BLaER1 treated with 17β-estradiol and CSF1 and Interleukin-3, amounts not matched to agents 10 nM and 100 nM (cell line): ENCODE data around the gene WHAMM.

Experiments
- H3K27ac ChIP-seq, 11 experiments: shearing (Covaris generic); formaldehyde crosslinking; 2 replicates each; pipeline ENCODE4 v1.8.1; 2022
- H3K27me3 ChIP-seq, 11 experiments: shearing (Covaris generic); formaldehyde crosslinking; 2 replicates each; pipeline ENCODE4 v1.8.1; 2022
- H3K36me3 ChIP-seq, 11 experiments: shearing (Covaris generic); formaldehyde crosslinking; 2 replicates each; pipeline ENCODE4 v1.8.1; 2022
- H3K4me1 ChIP-seq, 10 experiments: shearing (Covaris generic); formaldehyde crosslinking; 2 replicates each; pipeline ENCODE4 v1.8.1; 2022
- H3K4me2 ChIP-seq, 11 experiments: shearing (Covaris generic); formaldehyde crosslinking; 2 replicates each; pipeline ENCODE4 v1.8.1; 2022
- H3K4me3 ChIP-seq, 10 experiments: shearing (Covaris generic); formaldehyde crosslinking; 2 replicates each; pipeline ENCODE4 v1.8.1; 2022
- H3K9ac ChIP-seq, 11 experiments: shearing (Covaris generic); formaldehyde crosslinking; 2 replicates each; pipeline ENCODE4 v1.8.1; 2022
- H3K9me3 ChIP-seq, 11 experiments: shearing (Covaris generic); formaldehyde crosslinking; replicated peaks in 1 of 11; 2 replicates each; pipeline ENCODE4 v1.8.1; 2022
- H4K20me1 ChIP-seq, 11 experiments: shearing (Covaris generic); formaldehyde crosslinking; 2 replicates each; pipeline ENCODE4 v1.8.1; 2022
- Cebpa-rat ChIP-seq, 11 experiments: shearing (Covaris generic); IDR thresholded peaks; 2 replicates each; pipeline ENCODE4 v1.8.1; 2022

Gene WHAMM

GRCh38 chr15:82849556-82850512 lies 40.4 kb downstream of the WHAMM start:
- Histone ChIP-seq H4K20me1 (no peaks in the 10 kb centered on the region; a peak in 1 of 22 replicates), H3K4me2 (peak overlapping the region; percentile 40 to 74 (median 66)), H3K9ac (peak overlapping the region in 8 of 11 experiments; percentile 9 to 57 (median 26); a peak in 10 of 22 replicates), H3K4me3 (no peak overlapping the region; a peak in 1 of 20 replicates), H3K9me3 (0 out of 22 replicates have a peak, but pooled peaks cover 0 to 3% (median 0%) of the 10 kb centered on the region in 11 experiments), H3K36me3 (no peaks in the 10 kb centered on the region), H3K4me1 (peaks cover 45 to 100% (median 76%) of the 10 kb centered on the region in 10 experiments), H3K27me3 (no peaks in the 10 kb centered on the region), H3K27ac (peak overlapping the region in 10 of 11 experiments; percentile 24 to 57 (median 44); a peak in 17 of 22 replicates)
- no peak for TF ChIP-seq Cebpa-rat (IDR thresholded peaks at IDR 0.05)

- Histone ChIP-seq H3K27ac (peak overlapping the region in 9 of 11 experiments; percentile 7 to 57 (median 36); a peak in 8 of 22 replicates), H3K4me2 (peak overlapping the region; percentile 40 to 74 (median 66)), H3K9ac (peak overlapping the region in 3 of 11 experiments; percentile 14 to 57 (median 29); a peak in 4 of 22 replicates), H3K9me3 (0 out of 22 replicates have a peak, but pooled peaks cover 0 to 3% (median 0%) of the 10 kb centered on the region in 11 experiments), H3K4me3 (no peak overlapping the region), H4K20me1 (no peaks in the 10 kb centered on the region), H3K36me3 (no peaks in the 10 kb centered on the region), H3K4me1 (peaks cover 44 to 100% (median 73%) of the 10 kb centered on the region in 10 experiments), H3K27me3 (no peaks in the 10 kb centered on the region)
- no peak for TF ChIP-seq Cebpa-rat (IDR thresholded peaks at IDR 0.05)
These were observed 41.3 kb downstream of the WHAMM start for GRCh38 chr15:82850731-82851130.

- H3K4me3 ChIP-seq, result no peak overlapping the region
- peak overlapping the region in 2 of 11 experiments; percentile 14 to 29; a peak in 3 of 22 replicates for H3K9ac ChIP-seq
- H3K4me2 ChIP-seq, result peak overlapping the region in 8 of 11 experiments; percentile 65 to 76 (median 69); a peak in 12 of 22 replicates
- H3K4me1 ChIP-seq, result peaks cover 50 to 100% (median 74%) of the 10 kb centered on the region in 10 experiments
- H3K9me3 ChIP-seq, result 0 out of 22 replicates have a peak, but pooled peaks cover 0 to 3% (median 0%) of the 10 kb centered on the region in 11 experiments
- no peak overlapping the region for H3K27ac ChIP-seq
- TF ChIP-seq Cebpa-rat (IDR thresholded peaks at IDR 0.05), result no peak
- H3K36me3 ChIP-seq, result no peaks in the 10 kb centered on the region
- no peaks in the 10 kb centered on the region for H4K20me1 ChIP-seq
- no peaks in the 10 kb centered on the region for H3K27me3 ChIP-seq
These were observed 42.0 kb downstream of the WHAMM start for GRCh38 chr15:82851306-82851850.

GRCh38 chr15:82851981-82852511 lies 42.6 kb downstream of the WHAMM start:
- Histone ChIP-seq H3K36me3 (no peaks in the 10 kb centered on the region), H3K27me3 (no peaks in the 10 kb centered on the region), H3K9me3 (0 out of 22 replicates have a peak, but pooled peaks cover 0 to 3% (median 0%) of the 10 kb centered on the region in 11 experiments), H4K20me1 (no peaks in the 10 kb centered on the region), H3K27ac (peak overlapping the region in 1 of 11 experiments; percentile 44; a peak in 3 of 22 replicates), H3K4me1 (peaks cover 50 to 94% (median 71%) of the 10 kb centered on the region in 10 experiments), H3K9ac (peak overlapping the region in 1 of 11 experiments; percentile 7; a peak in 1 of 22 replicates), H3K4me3 (no peak overlapping the region), H3K4me2 (peak overlapping the region in 10 of 11 experiments; percentile 34 to 76 (median 70); a peak in 19 of 22 replicates)
- TF ChIP-seq Cebpa-rat (IDR thresholded peaks at IDR 0.05), result no peak

- 0 out of 22 replicates have a peak, but pooled peaks cover 0 to 3% (median 0%) of the 10 kb centered on the region in 11 experiments for H3K9me3 ChIP-seq
- peak overlapping the region in 3 of 11 experiments; percentile 20 to 36 (median 25); a peak in 3 of 22 replicates for H3K9ac ChIP-seq
- H4K20me1 ChIP-seq, result no peaks in the 10 kb centered on the region
- H3K27me3 ChIP-seq, result no peaks in the 10 kb centered on the region
- H3K4me3 ChIP-seq, result no peak overlapping the region
- H3K4me1 ChIP-seq, result peaks cover 50 to 86% (median 66%) of the 10 kb centered on the region in 10 experiments
- H3K27ac ChIP-seq, result peak overlapping the region in 3 of 11 experiments; percentile 5 to 45 (median 44); a peak in 4 of 22 replicates
- no peak for TF ChIP-seq Cebpa-rat (IDR thresholded peaks at IDR 0.05)
- no peaks in the 10 kb centered on the region for H3K36me3 ChIP-seq
- peak overlapping the region; percentile 34 to 76 (median 69) for H3K4me2 ChIP-seq
These were observed 43.6 kb downstream of the WHAMM start for GRCh38 chr15:82852941-82853561.

- Histone ChIP-seq H3K9ac (no peak overlapping the region), H3K4me1 (peaks cover 46 to 71% (median 60%) of the 10 kb centered on the region in 10 experiments), H3K27me3 (no peaks in the 10 kb centered on the region), H4K20me1 (no peaks in the 10 kb centered on the region), H3K36me3 (no peaks in the 10 kb centered on the region), H3K27ac (no peak overlapping the region), H3K4me3 (no peak overlapping the region), H3K4me2 (peak overlapping the region in 3 of 11 experiments; percentile 3 to 74 (median 68); a peak in 4 of 22 replicates), H3K9me3 (0 out of 22 replicates have a peak, but pooled peaks cover 0 to 3% (median 0%) of the 10 kb centered on the region in 11 experiments)
- no peak for TF ChIP-seq Cebpa-rat (IDR thresholded peaks at IDR 0.05)
These were observed 45.1 kb downstream of the WHAMM start for GRCh38 chr15:82854554-82854953.

GRCh38 chr15:82855286-82856100 lies 46.1 kb downstream of the WHAMM start:
- Histone ChIP-seq H3K27ac (peak overlapping the region; percentile 24 to 71 (median 52); a peak in 20 of 22 replicates), H4K20me1 (no peaks in the 10 kb centered on the region), H3K9me3 (0 out of 22 replicates have a peak, but pooled peaks cover 0 to 3% (median 0%) of the 10 kb centered on the region in 11 experiments), H3K9ac (peak overlapping the region in 9 of 11 experiments; percentile 4 to 56 (median 21); a peak in 11 of 22 replicates), H3K4me1 (peaks cover 36 to 61% (median 51%) of the 10 kb centered on the region in 10 experiments), H3K4me2 (peak overlapping the region; percentile 49 to 85 (median 59)), H3K27me3 (no peaks in the 10 kb centered on the region), H3K4me3 (no peak overlapping the region), H3K36me3 (no peaks in the 10 kb centered on the region)
- TF ChIP-seq Cebpa-rat (IDR thresholded peaks at IDR 0.05), result no peak
